HCT116 (cell line): Measurements from ENCODE around the gene HOXC13. TPM values are rescaled to one million over a fixed set of nuclear protein-coding genes. Genes with fewer than 3 reads are reported as not detected.

ENCODE experiments used
- ATAC-seq: fragments of 200-7000 bp; cut with Tn5 transposase; 2 replicates; pipeline ENCODE4 v1.9.1; 2020; ENCODE audit warnings: mild to moderate bottlenecking, moderate library complexity
- BruUV-seq: library from RNA; stranded (reverse); fragments of 400-500 nt; replicated peaks from 2 replicates; lab custom pipeline; 2021; lab: Mats Ljungman, UMichigan
- CTCF ChIA-PET: fragments of 300-600 bp; sonication (Branson Sonifier 250); formaldehyde crosslinking; loops from one replicate; lab custom pipeline; 2021; ENCODE audit warnings: antibody characterized with exemption; lab: Charles Lee
- POLR2A ChIA-PET: fragments of 300-600, 350-600 bp; sonication (Branson Sonifier 250); formaldehyde crosslinking; loops from one replicate; lab custom pipeline; 2021; ENCODE audit warnings: antibody characterized with exemption; lab: Charles Lee
- RAD21 ChIA-PET, 2 experiments: fragments of 300-600 bp; sonication (Branson Sonifier 250); formaldehyde crosslinking; loops; one replicate each; lab custom pipeline; 2023; ENCODE audit warnings: low total read pairs in 2 of 2; ENCODE audit not compliant: uncharacterized antibody in 2 of 2, unreplicated experiment in 2 of 2, low non-redundant PET in 1 of 2; lab: Charles Lee
- DNase-seq: peaks from one replicate; pipeline ENCODE4 v3.0.0-alpha.2; 2010; ENCODE audit warnings: low read depth, low spot score
- H2AFZ ChIP-seq: fragments of 200-600 bp; shearing (Covaris generic), sonication (generic); 2 replicates; pipeline ENCODE4 v1.6.1; 2017; ENCODE audit warnings: low read depth, mixed run types, mixed read lengths, antibody characterized with exemption, low read length; ENCODE audit not compliant: poor library complexity, severe bottlenecking
- H3K27ac ChIP-seq: 2 replicates; pipeline ENCODE4 v1.5.1; 2012; ENCODE audit warnings: low read depth, low read length
- H3K27me3 ChIP-seq: fragments of 200-600 bp; sonication (generic); 2 replicates; pipeline ENCODE4 v1.6.1; 2016; ENCODE audit warnings: mixed run types, low read length, mixed read lengths; ENCODE audit not compliant: insufficient read depth
- H3K36me3 ChIP-seq, 2 experiments: fragments of 200-500 bp in 1 of 2; fragments of 200-600 bp in 1 of 2; sonication (Bioruptor generic) in 1 of 2; sonication (generic) in 1 of 2; 2 replicates each; pipeline versions ENCODE4 v1.5.1 to v1.6.1; 2014 to 2016; ENCODE audit warnings: low read length in 2 of 2, inconsistent platforms in 1 of 2, mixed read lengths in 1 of 2, mixed run types in 1 of 2; ENCODE audit not compliant: insufficient read depth in 2 of 2, control insufficient read depth in 1 of 2
- H3K4me1 ChIP-seq, 2 experiments: fragments of 200-600 bp in 1 of 2; sonication (generic) in 1 of 2; 2 replicates each; pipeline versions ENCODE4 v1.5.1 to v1.6.1; 2012 to 2017; ENCODE audit warnings: low read length in 2 of 2, inconsistent platforms in 1 of 2, mild to moderate bottlenecking in 1 of 2, mixed read lengths in 1 of 2, mixed run types in 1 of 2, moderate library complexity in 1 of 2; ENCODE audit not compliant: insufficient read depth in 2 of 2, control insufficient read depth in 1 of 2
- H3K4me2 ChIP-seq: fragments of 200-600 bp; sonication (generic); 2 replicates; pipeline ENCODE4 v1.6.1; 2017; ENCODE audit warnings: mixed run types, low read length, mixed read lengths
- H3K4me3 ChIP-seq, 2 experiments: fragments of 200-600 bp in 1 of 2; sonication (generic) in 1 of 2; replicated peaks in 1 of 2; 2 replicates each; pipeline ENCODE4 v1.5.1; 2011 to 2016; ENCODE audit warnings: low read length in 2 of 2, control low read depth in 1 of 2, low read depth in 1 of 2, mild to moderate bottlenecking in 1 of 2, mixed read lengths in 1 of 2, mixed run types in 1 of 2
- H3K79me2 ChIP-seq: fragments of 200-600 bp; sonication (generic); 2 replicates; pipeline ENCODE4 v1.6.1; 2017; ENCODE audit warnings: mild to moderate bottlenecking, mixed run types, low read length, moderate library complexity, mixed read lengths; ENCODE audit not compliant: insufficient read depth
- H3K9ac ChIP-seq: fragments of 200-600 bp; sonication (generic); 2 replicates; pipeline ENCODE4 v1.6.1; 2016; ENCODE audit warnings: low read length, mixed read lengths
- H3K9me2 ChIP-seq: fragments of 200-600 bp; sonication (generic), shearing (Covaris generic); 2 replicates; pipeline ENCODE4 v1.6.1; 2017; ENCODE audit warnings: mixed run types, mild to moderate bottlenecking, moderate library complexity; ENCODE audit not compliant: insufficient read depth
- H3K9me3 ChIP-seq, 2 experiments: fragments of 200-500 bp in 1 of 2; fragments of 200-600 bp in 1 of 2; sonication (Bioruptor generic) in 1 of 2; sonication (generic) in 1 of 2; 2 replicates each; pipeline ENCODE4 v1.6.1; 2014 to 2017; ENCODE audit warnings: low read length in 2 of 2, mixed read lengths in 2 of 2, inconsistent platforms in 1 of 2, low read depth in 1 of 2, mild to moderate bottlenecking in 1 of 2, mixed run types in 1 of 2, moderate library complexity in 1 of 2; ENCODE audit not compliant: control insufficient read depth in 1 of 2, insufficient read depth in 1 of 2
- H4K20me1 ChIP-seq: fragments of 200-600 bp; sonication (generic), shearing (Covaris generic); 2 replicates; pipeline ENCODE4 v1.6.1; 2017; ENCODE audit warnings: mixed run types, mild to moderate bottlenecking, moderate library complexity; ENCODE audit not compliant: insufficient read depth
- CBX3 ChIP-seq: IDR thresholded peaks from 2 replicates; pipeline ENCODE4 v1.6.1; 2012; ENCODE audit warnings: low read depth
- CEBPB ChIP-seq: IDR thresholded peaks from 2 replicates; pipeline ENCODE4 v1.6.1; 2012; ENCODE audit warnings: low read depth
- EGR1 ChIP-seq: IDR thresholded peaks from 2 replicates; pipeline ENCODE4 v1.6.1; 2012; ENCODE audit warnings: low read depth
- EZH2 ChIP-seq: fragments of 200-600 bp; sonication (generic); IDR thresholded peaks from 2 replicates; pipeline ENCODE4 v1.6.1; 2017; ENCODE audit warnings: antibody characterized with exemption, mixed run types
- EZH2phosphoT487 ChIP-seq: fragments of 200-600 bp; IDR thresholded peaks from 2 replicates; pipeline ENCODE4 v1.6.1; 2018; ENCODE audit warnings: antibody characterized with exemption, borderline replicate concordance
- JUND ChIP-seq: IDR thresholded peaks from 2 replicates; pipeline ENCODE4 v1.6.1; 2012
- POLR2A ChIP-seq: IDR thresholded peaks from 2 replicates; pipeline ENCODE4 v1.7.0; 2011; ENCODE audit warnings: borderline replicate concordance; ENCODE audit not compliant: insufficient read depth, insufficient read length; ENCODE audit errors: extremely low read depth
- POLR2AphosphoS5 ChIP-seq: IDR thresholded peaks from 2 replicates; pipeline ENCODE4 v1.6.1; 2011; ENCODE audit warnings: mild to moderate bottlenecking, low read depth, low read length, moderate library complexity
- RAD21 ChIP-seq: IDR thresholded peaks from 2 replicates; pipeline ENCODE4 v1.6.1; 2012; ENCODE audit warnings: low read depth, mild to moderate bottlenecking
- SIN3A ChIP-seq: IDR thresholded peaks from 2 replicates; pipeline ENCODE4 v1.6.1; 2012; ENCODE audit warnings: low read depth
- SP1 ChIP-seq: IDR thresholded peaks from 2 replicates; pipeline ENCODE4 v1.6.1; 2012; ENCODE audit warnings: low read depth
- SRF ChIP-seq: IDR thresholded peaks from 2 replicates; pipeline ENCODE4 v1.6.1; 2012; ENCODE audit warnings: low read depth
- TCF7L2 ChIP-seq: IDR thresholded peaks from 2 replicates; pipeline ENCODE4 v1.7.0; 2011; ENCODE audit warnings: borderline replicate concordance, inconsistent platforms; ENCODE audit not compliant: insufficient read depth, insufficient read length; ENCODE audit errors: extremely low read depth
- YY1 ChIP-seq: IDR thresholded peaks from 2 replicates; pipeline ENCODE4 v1.6.1; 2011; ENCODE audit warnings: low read length, low read depth, moderate library complexity, mild to moderate bottlenecking; ENCODE audit not compliant: insufficient replicate concordance; ENCODE audit errors: extremely low read depth
- ZFX ChIP-seq: fragments of 450-650 bp; IDR thresholded peaks from 2 replicates; pipeline ENCODE4 v1.6.1; 2017
- ZNF274 ChIP-seq: fragments of 200-500 bp; sonication (Bioruptor generic); IDR thresholded peaks from 2 replicates; pipeline ENCODE4 v1.6.1; 2014; ENCODE audit warnings: mild to moderate bottlenecking, low read depth, low read length, inconsistent platforms
- intact Hi-C: fragments of 100-400 bp; cut with micrococcal nuclease; formaldehyde crosslinking; loops from 2 replicates; pipeline ENCODE4 v1.10.0; 2022
- total RNA-seq: library from RNA; stranded (reverse); gene quantifications from one replicate; pipeline ENCODE4 v1.2.1, GENCODE V29; 2021; ENCODE audit not compliant: unreplicated experiment
- TF ChIP-seq, protein P1 (sequence below): IDR thresholded peaks from 2 replicates; pipeline ENCODE4 v1.6.1; 2012
- TF ChIP-seq, protein P2 (sequence below): IDR thresholded peaks from 2 replicates; pipeline ENCODE4 v1.6.1; 2012
- TF ChIP-seq, protein P3 (sequence below), 3 experiments: fragments of 200-600 bp in 1 of 3; sonication (generic) in 1 of 3; IDR thresholded peaks in 2 of 3; conservative IDR thresholded peaks in 1 of 3; 2 replicates each; pipeline ENCODE4 v1.5.1; 2012 to 2017; ENCODE audit warnings: low read depth in 2 of 3, low read length in 2 of 3, antibody characterized with exemption in 1 of 3, borderline replicate concordance in 1 of 3, control low read depth in 1 of 3, mild to moderate bottlenecking in 1 of 3, mixed read lengths in 1 of 3, mixed run types in 1 of 3, moderate library complexity in 1 of 3; ENCODE audit not compliant: insufficient read depth in 1 of 3

HOXC13 gene
- total RNA-seq, 1 experiment from 2014 or later, result 3.8 TPM

DNA sequence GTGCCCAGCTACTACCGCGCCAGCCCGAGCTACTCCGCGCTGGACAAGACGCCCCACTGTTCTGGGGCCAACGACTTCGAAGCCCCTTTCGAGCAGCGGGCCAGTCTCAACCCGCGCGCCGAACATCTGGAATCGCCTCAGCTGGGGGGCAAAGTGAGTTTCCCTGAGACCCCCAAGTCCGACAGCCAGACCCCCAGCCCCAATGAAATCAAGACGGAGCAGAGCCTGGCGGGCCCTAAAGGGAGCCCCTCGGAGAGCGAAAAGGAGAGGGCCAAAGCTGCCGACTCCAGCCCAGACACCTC, 47.0 kb downstream of the HOXC13 start:
- ChIA-PET POLR2A (interaction anchor here (0.6 to 1.3 kb wide), 3 partner anchors 10 to 47 kb away, joined by 3 read pairs; partner anchors contain the start of gene HOXC9), CTCF (interaction anchor here (0.7 to 5.7 kb wide), 10 partner anchors 9 to 228 kb away, joined by 3 to 35 read pairs (median 6); no protein-coding TSS in a partner anchor), RAD21 (no interaction called here)
- TF ChIP-seq EZH2 (no peak), JUND (no peak), TCF7L2 (no peak), CBX3 (no peak), YY1 (no peak), ZNF274 (no peak), RAD21 (no peak), CEBPB (no peak), SP1 (no peak), POLR2A (no peak), ZFX (no peak), POLR2AphosphoS5 (no peak), SRF (no peak), EGR1 (no peak), SIN3A (no peak), EZH2phosphoT487 (no peak)
- TF ChIP-seq, protein P1, sequence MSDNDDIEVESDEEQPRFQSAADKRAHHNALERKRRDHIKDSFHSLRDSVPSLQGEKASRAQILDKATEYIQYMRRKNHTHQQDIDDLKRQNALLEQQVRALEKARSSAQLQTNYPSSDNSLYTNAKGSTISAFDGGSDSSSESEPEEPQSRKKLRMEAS, result no peak
- TF ChIP-seq, protein P2, sequence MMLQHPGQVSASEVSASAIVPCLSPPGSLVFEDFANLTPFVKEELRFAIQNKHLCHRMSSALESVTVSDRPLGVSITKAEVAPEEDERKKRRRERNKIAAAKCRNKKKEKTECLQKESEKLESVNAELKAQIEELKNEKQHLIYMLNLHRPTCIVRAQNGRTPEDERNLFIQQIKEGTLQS, result no peak
- TF ChIP-seq, protein P3, sequence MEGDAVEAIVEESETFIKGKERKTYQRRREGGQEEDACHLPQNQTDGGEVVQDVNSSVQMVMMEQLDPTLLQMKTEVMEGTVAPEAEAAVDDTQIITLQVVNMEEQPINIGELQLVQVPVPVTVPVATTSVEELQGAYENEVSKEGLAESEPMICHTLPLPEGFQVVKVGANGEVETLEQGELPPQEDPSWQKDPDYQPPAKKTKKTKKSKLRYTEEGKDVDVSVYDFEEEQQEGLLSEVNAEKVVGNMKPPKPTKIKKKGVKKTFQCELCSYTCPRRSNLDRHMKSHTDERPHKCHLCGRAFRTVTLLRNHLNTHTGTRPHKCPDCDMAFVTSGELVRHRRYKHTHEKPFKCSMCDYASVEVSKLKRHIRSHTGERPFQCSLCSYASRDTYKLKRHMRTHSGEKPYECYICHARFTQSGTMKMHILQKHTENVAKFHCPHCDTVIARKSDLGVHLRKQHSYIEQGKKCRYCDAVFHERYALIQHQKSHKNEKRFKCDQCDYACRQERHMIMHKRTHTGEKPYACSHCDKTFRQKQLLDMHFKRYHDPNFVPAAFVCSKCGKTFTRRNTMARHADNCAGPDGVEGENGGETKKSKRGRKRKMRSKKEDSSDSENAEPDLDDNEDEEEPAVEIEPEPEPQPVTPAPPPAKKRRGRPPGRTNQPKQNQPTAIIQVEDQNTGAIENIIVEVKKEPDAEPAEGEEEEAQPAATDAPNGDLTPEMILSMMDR (IDR thresholded peaks at IDR 0.05 in 2 of 3, conservative IDR thresholded peaks at IDR 0.05 in 1 of 3; ENCODE audit: borderline replicate concordance in 1 of 3, insufficient read depth in 1 of 3, low read depth in 2 of 3, low read length in 2 of 3), result no peak
- intact Hi-C loops, result loop anchor here (2.0 to 5.0 kb wide), 3 partner anchors 215 to 229 kb away; no protein-coding TSS in a partner anchor
- H3K9me3 ChIP-seq, result no peaks in the 10 kb centered on the region
- no peak overlapping the region for H3K9ac ChIP-seq
- peaks cover 4 to 17% of the 10 kb centered on the region in 2 experiments for H3K4me1 ChIP-seq
- no peak overlapping the region for H3K4me3 ChIP-seq
- no peak overlapping the region for H2AFZ ChIP-seq
- no peaks in the 10 kb centered on the region for H3K27me3 ChIP-seq
- ATAC-seq, result no peak
- DNase-seq, result no peak
- H3K9me2 ChIP-seq, result no peaks in the 10 kb centered on the region
- H3K27ac ChIP-seq, result no peak overlapping the region
- no peaks in the 10 kb centered on the region for H3K79me2 ChIP-seq
- H4K20me1 ChIP-seq, result no peaks in the 10 kb centered on the region
- H3K36me3 ChIP-seq, result no peaks in the 10 kb centered on the region
- no TSS peak for BruUV-seq
- no peak overlapping the region for H3K4me2 ChIP-seq
